GM20431 (cell line): ENCODE results near the gene RUFY2.

ENCODE experiments used
- in situ Hi-C: fragments of 300-500 bp; cut with MseI, MboI; formaldehyde crosslinking; loops from one replicate; pipeline ENCODE4 v1.15.0; 2020; ENCODE audit warnings: low sequenced_read_pairs; ENCODE audit not compliant: unreplicated experiment

Gene RUFY2

DNA sequence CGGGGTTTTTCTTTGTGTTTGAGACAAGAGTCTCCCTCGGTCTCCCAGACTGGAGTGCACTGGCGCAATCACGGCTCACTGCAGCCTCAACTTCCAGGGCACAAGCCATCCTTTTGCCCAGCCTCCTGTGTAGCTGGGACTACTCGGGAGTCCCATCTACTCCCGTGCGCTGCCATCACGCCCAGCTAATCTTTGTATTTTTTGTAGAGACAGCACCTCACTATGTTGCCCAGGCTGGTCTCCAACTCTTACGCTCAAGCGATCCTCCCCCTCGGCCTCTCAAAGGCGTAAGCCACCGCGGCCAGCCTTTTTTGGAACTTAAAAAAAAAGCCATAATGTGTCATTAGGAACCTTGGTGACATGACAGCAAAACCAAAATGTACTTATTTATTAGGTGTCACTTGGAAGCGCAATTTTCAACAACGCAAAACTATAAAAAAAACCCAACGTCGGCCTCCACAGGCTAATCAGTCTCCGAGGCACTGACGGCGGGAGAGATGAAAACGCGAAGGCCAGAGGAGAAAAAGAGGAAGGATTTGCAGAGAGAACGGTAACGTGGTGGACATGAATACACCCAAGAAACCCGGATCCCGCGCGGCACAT is 76.1 kb downstream of the RUFY2 start:
- in situ Hi-C loops, result no loop called here

DNA sequence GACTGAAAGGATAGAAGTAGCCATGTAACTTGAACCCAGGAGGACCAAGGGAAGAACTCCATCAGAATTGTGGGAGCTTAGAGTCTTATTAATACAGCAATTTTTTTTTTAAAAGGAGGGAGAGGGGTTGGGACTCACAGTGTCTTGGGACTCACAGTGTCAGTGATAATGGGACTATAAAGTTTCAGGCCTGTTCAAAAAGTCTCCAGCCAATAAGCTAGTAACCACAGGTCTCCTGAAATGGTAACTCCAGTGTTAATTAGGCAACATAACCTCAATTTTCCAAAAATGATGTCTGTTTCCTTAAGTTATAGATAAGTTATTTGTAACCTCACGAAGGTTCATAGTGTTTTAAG is 77.6 kb downstream of the RUFY2 start:
- in situ Hi-C loops, result no loop called here

DNA sequence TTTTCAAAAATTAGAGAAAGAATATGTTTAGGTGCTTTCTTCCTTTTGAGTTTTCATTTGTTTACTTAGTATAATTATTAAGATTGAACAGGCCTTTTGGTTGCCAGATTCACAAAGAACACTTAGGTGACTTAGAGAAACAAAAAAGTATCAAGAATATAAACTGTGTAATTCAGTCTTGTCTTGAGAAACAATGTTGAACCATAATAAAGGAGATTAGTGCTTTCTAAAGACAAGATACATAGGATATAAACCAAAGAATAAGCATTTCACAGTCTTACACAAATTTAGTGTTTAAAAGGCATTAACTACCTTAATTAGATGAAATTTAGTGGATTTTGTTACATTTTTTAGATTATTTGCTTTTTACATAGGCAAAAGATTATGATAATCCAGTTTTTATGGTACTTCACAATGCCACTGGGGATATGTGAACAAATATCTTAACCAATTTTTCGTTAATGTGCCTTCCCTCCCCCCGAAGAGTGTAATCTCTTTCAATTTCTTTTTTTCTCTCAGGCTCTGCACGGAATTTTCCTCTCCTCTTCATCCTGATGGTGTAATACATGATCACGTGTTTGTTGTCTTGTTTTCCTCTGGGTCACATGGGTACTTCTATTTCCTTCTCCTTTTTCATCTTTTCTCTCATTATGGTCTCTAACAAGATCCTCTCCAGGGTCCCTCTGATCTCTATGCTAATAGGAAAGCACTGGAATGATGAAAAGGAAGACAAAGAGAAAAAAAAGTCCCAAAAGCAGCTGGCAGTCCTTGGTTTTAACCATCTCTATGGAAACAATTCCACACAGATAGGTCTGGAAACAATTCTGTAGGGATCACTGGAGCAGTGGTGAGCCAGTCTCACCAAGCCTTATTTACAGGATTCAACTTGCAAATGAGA is 78.9 kb downstream of the RUFY2 start:
- in situ Hi-C loops, result no loop called here

DNA sequence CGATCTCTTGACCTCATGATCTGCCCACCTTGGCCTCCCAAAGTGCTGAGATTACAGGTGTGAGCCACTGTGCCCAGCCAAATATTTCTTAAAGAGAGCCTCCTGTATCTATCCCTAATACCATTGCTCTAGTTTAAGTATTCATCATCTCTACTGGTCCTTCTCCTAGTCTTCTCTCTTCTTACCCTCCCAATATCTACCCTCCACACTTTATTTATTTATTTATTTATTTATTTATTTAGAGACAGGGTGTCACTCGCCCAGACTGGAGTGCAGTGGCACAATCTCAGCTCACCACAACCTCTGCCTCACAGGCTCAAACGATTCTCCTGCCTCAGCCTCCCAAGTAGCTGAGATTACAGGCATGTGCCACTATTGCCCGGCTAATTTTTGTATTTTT is 82.7 kb downstream of the RUFY2 start:
- in situ Hi-C loops, result loop anchor here (25.0 kb wide), 1 partner anchor 462 kb away; no protein-coding TSS in a partner anchor

DNA sequence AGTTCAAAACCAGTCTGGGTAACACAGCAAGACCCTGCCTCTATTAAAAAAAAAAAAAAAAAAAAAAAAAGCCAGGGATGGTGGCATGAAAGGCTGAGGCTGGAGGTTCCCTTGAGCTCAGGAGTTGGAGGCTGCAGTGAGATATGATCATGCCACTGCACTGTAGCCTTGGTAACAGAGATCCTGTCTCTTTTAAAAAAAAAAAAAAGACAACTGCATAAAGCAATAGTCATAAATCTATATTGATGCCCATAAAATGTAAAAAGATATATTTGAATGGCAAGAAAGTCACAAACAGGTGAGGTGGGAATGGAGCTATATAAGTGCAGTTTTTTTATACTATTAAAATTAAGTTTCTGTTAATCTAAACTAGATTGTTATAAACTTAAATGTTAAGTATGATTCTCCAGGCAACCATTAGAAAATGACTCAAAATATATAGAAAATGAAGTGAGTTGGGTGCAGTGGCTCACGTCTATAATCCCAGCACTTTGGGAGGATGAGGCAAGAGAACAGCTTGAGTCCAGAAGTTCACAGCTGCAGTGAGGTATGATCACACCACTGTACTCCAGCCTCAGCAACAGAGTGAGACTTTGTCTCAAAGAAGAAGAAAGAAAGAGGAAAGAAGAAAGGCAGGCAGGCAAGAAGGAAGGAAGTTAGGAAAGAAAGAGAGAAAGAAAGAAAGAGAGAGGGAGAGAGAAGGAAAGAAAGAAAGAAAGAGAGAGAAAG is 88.6 kb downstream of the RUFY2 start:
- in situ Hi-C loops, result loop anchor here (25.0 kb wide), 1 partner anchor 456 kb away; no protein-coding TSS in a partner anchor

DNA sequence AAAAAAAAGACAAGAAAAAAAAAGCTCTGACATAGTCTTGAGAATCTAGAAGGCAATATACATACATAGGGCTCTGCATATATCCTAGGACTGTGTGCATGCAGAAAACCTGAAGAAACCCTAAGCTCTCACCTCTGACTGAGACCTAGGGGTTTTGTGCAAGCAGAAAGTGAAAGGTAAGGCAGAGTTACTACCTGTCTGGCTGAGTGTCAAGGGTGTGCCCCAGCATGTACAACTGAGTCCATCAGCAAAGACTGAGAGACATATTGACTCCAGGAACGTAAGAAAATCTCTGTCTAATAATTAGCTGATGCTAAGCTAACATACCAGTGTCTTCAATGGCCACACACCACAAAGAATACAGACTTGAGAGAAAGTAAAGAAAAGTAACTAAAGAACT is 91.5 kb downstream of the RUFY2 start:
- in situ Hi-C loops, result loop anchor here (25.0 kb wide), 1 partner anchor 453 kb away; no protein-coding TSS in a partner anchor

DNA sequence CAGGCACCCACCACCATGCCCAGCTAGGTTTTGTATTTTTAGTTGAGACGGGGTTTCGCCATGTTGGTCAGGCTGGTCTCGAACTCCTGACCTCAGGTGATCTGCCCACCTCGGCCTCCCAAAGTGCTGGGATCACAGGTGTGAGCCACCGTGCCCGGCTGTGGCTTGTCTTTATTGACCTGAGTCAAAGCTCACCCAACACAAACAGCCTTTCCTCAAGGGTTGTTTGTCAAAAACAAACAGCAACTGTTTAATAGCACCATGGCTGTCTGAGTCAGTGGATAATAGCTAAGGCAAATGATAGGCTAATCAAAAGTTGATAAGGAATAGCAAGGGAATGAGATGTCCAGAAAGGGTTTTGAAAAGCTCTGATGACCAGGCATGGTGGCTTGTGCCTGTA is 92.1 kb downstream of the RUFY2 start:
- in situ Hi-C loops, result loop anchor here (25.0 kb wide), 1 partner anchor 453 kb away; no protein-coding TSS in a partner anchor

DNA sequence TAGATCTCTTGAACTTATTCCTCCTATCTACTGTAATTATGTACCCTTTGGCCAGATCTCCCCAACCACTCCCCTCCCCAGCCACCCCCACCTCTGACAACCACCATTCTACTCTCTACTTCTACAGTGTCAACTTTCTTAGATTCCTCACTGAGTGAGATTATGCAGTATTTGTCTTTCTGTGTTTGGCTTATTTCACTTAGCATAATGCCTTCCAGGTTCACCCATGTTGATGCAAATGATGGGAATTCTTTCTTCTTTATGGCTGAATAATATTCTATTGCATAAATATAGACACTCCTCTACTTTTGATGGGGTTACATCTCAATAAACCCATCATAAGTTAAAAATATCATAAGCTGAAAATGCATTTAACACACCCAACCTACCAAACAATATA is 96.5 kb downstream of the RUFY2 start:
- in situ Hi-C loops, result loop anchor here (25.0 kb wide), 1 partner anchor 448 kb away; no protein-coding TSS in a partner anchor

DNA sequence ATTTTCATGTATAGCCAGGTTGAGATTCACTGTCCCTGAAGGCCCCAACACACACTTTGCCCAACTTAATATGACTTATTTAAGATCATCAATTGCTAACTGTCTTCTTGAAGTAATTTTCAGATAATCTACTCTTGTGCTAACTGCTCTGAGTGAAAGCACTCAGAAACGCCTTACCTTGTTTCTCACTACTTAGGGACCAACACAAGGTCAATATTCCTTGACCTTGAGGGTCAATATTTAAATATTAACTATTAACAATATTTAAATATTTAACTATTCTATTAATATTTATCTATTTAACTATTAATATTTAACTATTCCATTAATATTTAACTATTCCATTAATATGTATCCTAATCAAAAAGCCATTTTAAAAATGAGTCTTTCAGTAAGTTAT is 101.2 kb downstream of the RUFY2 start:
- in situ Hi-C loops, result loop anchor here (25.0 kb wide), 1 partner anchor 444 kb away; no protein-coding TSS in a partner anchor

DNA sequence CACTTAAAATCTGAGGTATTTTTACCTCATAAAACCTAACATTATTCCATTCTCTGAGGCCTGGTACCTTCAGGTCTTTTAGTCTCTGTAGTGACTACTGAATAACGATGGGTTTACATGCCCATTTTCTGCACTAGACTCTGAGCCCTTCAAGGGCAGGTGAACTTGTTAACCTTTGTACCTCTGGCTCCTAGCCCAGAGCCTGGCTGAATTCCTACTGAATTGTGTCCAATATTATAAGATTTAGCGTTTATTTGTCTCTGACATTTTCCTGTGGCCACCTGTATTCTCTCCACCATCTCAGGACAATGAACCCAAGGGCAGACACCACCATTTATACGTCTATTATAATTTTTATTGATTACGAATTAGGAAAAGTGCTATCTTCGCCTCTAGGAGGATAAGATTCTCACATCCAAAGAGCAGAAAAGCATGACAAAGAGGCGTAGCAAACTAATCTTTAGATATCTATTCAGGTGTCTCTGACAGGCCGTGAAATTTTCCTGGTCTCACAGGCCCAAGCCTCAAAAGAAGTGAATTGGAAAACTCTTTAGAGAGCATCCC is 103.1 kb downstream of the RUFY2 start:
- in situ Hi-C loops, result loop anchor here (25.0 kb wide), 1 partner anchor 442 kb away; no protein-coding TSS in a partner anchor

DNA sequence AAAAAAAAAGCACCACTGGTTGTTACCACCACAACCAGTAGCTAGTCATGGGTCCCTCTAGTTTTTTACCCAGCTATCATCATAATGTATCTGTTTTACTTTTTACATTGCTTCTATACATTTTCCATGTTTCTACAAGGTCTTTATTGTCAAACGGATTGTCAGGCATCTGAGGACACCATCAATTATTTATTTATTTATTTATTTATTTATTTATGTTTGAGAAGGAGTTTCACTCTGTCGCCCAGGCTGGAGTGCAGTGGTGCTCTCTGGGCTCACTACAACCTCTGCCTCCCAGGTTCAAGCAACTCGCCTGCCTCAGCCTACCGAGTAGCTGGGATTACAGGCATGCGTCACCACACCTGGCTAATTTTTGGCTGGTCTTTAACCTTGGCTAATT is 104.2 kb downstream of the RUFY2 start:
- in situ Hi-C loops, result loop anchor here (25.0 kb wide), 1 partner anchor 441 kb away; no protein-coding TSS in a partner anchor

DNA sequence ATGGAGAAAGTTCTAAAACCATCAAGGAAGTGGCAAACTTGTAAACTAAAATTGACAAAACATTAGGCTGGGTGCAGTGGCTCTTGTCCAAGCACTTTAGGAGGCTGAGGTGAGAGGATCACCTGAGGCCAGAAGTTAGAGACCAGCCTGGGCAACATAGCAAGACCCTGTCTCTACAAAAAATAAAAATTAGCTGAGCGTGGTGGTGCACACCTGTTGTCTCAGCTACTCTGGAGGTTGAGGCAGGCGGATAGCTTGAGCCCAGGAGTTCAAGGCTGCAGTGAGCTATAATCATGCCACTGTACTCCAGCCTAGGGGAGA is 104.6 kb downstream of the RUFY2 start:
- in situ Hi-C loops, result loop anchor here (25.0 kb wide), 1 partner anchor 440 kb away; no protein-coding TSS in a partner anchor

DNA sequence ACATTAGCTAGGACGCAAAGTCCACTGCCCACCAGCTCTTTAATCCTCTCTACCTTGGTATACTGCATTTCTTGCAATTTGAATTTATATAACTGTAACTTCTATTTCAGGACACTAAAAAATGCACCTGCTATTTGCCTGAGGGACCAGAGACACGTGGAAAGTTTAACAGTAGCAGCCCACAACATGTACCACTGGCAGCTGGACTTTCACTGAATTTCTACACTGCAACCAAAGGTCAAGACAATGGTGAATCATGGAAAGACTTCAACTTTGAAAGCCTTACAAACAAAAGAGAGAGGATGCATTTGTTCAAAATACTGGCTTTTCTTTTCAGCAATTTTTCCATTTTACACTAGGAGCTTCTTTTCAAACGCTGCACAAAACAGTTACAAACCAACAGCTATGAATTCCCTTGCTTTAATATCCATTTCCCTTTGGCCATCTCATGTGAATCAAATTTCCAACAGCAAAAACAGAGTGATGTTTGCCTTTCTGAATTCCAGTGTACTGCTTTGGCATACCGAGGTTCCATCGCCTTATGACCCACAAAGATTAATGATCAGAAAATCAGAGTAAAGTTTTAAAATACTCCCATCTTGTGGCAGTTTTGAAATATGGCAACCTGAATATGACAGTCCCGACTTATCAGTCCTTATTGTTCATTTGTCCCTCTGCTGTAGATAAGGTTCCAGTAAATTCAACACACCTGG is 105.1 kb downstream of the RUFY2 start:
- in situ Hi-C loops, result loop anchor here (25.0 kb wide), 1 partner anchor 440 kb away; no protein-coding TSS in a partner anchor

DNA sequence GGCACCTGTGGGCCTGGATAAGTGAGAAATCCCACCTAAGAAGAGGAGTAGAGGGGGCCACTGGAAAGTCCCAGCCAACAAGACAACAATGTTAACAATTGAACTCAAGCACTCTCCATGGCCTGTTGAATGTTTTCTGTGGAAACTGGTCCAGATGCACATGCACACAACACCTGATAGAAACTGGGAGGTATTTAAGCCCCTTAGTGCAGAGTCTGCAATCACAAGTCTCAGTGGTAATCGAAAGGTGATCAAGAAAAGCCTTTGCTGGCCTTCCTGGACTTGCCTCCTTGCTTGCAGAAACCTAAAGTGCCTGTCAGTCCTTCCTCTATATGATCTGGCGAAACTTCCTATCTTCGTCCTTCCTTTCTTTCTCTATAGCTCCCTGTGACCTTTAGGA is 105.8 kb downstream of the RUFY2 start:
- in situ Hi-C loops, result loop anchor here (25.0 kb wide), 1 partner anchor 439 kb away; no protein-coding TSS in a partner anchor

DNA sequence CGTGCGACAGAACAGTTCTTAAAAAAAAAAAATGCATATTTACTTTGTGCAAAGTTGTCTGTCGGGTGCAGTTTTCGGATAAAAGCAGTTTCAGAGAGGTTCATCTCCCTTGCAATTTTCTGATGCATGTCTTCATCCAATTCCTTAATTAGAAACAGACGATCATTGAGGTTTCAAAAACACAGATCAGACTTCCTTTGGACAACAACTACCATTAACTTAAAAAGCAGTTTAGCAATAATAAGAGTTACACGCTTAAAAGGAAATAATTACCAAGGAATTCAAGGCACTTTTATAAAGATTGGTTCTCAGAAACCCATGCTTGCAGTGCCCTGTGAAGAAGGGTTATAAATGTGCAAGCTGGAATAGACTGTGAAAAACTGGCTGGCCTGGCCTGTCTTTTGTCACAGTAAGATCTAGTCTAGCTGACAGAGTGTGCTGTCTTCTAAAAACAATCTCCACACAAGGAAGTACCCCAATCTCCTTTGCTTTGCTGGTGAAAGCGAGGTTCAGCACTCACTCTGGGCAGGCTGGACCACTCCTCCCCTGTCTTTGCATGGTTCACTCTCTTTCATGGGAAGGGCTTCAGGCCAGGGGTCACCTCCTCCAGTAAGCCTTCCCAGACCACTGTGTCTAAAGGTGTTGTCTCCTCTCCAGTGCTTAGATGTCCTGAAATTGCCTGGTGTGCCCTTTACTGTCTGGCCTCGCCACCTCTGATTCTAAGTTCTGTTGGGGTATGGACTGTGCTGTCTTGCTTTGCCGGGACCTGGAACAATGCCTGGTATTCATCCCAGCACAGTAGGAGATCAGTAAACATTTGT is 110.0 kb downstream of the RUFY2 start:
- in situ Hi-C loops, result no loop called here
